ENCODE measurements around the gene OR52E4. TPM values are rescaled to one million over a fixed set of nuclear protein-coding genes. Genes with fewer than 3 reads are reported as not detected.

OR52E4 gene
- total and polyA plus RNA-seq, 10 of the 15 experiments (the other 5 are each of a cell fraction or from before 2014, with no cell fraction given), result not detected

- no peaks in the 10 kb centered on the region for H4K20me1 ChIP-seq (ENCODE audit: control insufficient read depth, insufficient read depth)
- H3K4me2 ChIP-seq (ENCODE audit: control insufficient read depth, insufficient read depth), result no peak overlapping the region
- H3K27me3 ChIP-seq (replicated peaks in 1 of 2; ENCODE audit: control insufficient read depth in 2 of 2, insufficient read depth in 2 of 2, low read length in 1 of 2), result no peaks in the 10 kb centered on the region
- CTCF ChIA-PET, result no interaction called here
- no peaks in the 10 kb centered on the region for H3K79me2 ChIP-seq (ENCODE audit: control insufficient read depth, insufficient read depth, low read length)
- intact Hi-C loops (cut with micrococcal nuclease; ENCODE audit: unreplicated experiment), result no loop called here
- no peak for ATAC-seq
- POLR2A ChIA-PET, result no interaction called here
- TF ChIP-seq PRDM15 (CRISPR knock-in tag; IDR thresholded peaks at IDR 0.05) (no peak), EED (IDR thresholded peaks at IDR 0.05; ENCODE audit: low read depth) (no peak), RBBP5 (conservative IDR thresholded peaks at IDR 0.05) (no peak), POLR2AphosphoS2 (IDR thresholded peaks at IDR 0.05; ENCODE audit: low read depth, low read length) (no peak), CEBPB (IDR thresholded peaks at IDR 0.05; ENCODE audit: borderline replicate concordance in 1 of 2, low read depth in 2 of 2, low read length in 2 of 2) (no peak), MXI1 (IDR thresholded peaks at IDR 0.05; ENCODE audit: low read depth, low read length) (no peak), YBX1 (IDR thresholded peaks at IDR 0.05) (no peak), ZSCAN29 (IDR thresholded peaks at IDR 0.05) (no peak), NR2C2 (IDR thresholded peaks at IDR 0.05; ENCODE audit: borderline replicate concordance, control insufficient read depth, insufficient read length, low read depth) (no peak), STAT3 (IDR thresholded peaks at IDR 0.05; ENCODE audit: low read depth, low read length) (no peak), KAT2A (conservative IDR thresholded peaks at IDR 0.05; ENCODE audit: control insufficient read depth, low read depth, low read length) (no peak)
- H3K4me3 ChIP-seq, result no peak overlapping the region
- H2AFZ ChIP-seq (ENCODE audit: control insufficient read depth, low read depth, low read length), result no peak overlapping the region
- FAIRE-seq, result no peak
- no peak for DNase-seq (ENCODE audit: low read depth, low spot score)
- H3K4me1 ChIP-seq (ENCODE audit: control insufficient read depth, insufficient read depth, low read length), result no peaks in the 10 kb centered on the region
- BruUV-seq (replicated peaks), result no TSS peak
- WGBS (ENCODE audit: insufficient coverage, insufficient replicate concordance, low lambda C conversion rate, missing lambda C conversion rate), result 66% methylated on average over 30 of the region's 31 CpGs
- no peak overlapping the region for H3K9ac ChIP-seq (ENCODE audit: control insufficient read depth, insufficient read depth, low read length)
- RAD21 ChIA-PET (ENCODE audit: unreplicated experiment), result no interaction called here
- SMC1A ChIA-PET (ENCODE audit: uncharacterized antibody, unreplicated experiment), result no interaction called here
- no peaks in the 10 kb centered on the region; the same call in 2 of the 3 replicates for H3K9me3 ChIP-seq (replicated peaks; ENCODE audit: control insufficient read depth, insufficient read depth, low read length)
- in situ Hi-C loops (cut with MboI), result no loop called here
- H3K27ac ChIP-seq (ENCODE audit: control insufficient read depth, insufficient read depth), result no peak overlapping the region
- H3K36me3 ChIP-seq (ENCODE audit: control insufficient read depth in 2 of 2, insufficient read depth in 2 of 2, low read length in 1 of 2), result no peaks in the 10 kb centered on the region
Observed at GRCh38 chr11:5929571-5930368, 49.3 kb downstream of the OR52E4 start.

Data from GM12878 (cell line).